IPS-18a (cell line): ENCODE data around the gene PSTPIP2.
"Not testable (repeated sequence)": the region's sequence is repeated elsewhere in the genome, so short reads cannot be mapped to it uniquely, and the experiment has no call there.

Source experiments
- H3K27ac ChIP-seq: one replicate; pipeline ENCODE4 v1.5.1; 2013; ENCODE audit warnings: low read length
- H3K27me3 ChIP-seq: one replicate; pipeline ENCODE4 v1.6.1; 2013; ENCODE audit warnings: mild to moderate bottlenecking, low read length; ENCODE audit not compliant: control insufficient read depth, insufficient read depth
- H3K36me3 ChIP-seq: one replicate; pipeline ENCODE4 v1.6.1; 2013; ENCODE audit warnings: low read depth, low read length; ENCODE audit not compliant: control insufficient read depth
- H3K4me1 ChIP-seq: one replicate; pipeline ENCODE4 v1.6.1; 2013; ENCODE audit warnings: low read depth, low read length; ENCODE audit not compliant: control insufficient read depth
- H3K4me3 ChIP-seq: one replicate; pipeline ENCODE4 v1.5.1; 2013; ENCODE audit warnings: low read length
- H3K9ac ChIP-seq: one replicate; pipeline ENCODE4 v1.6.1; 2013; ENCODE audit warnings: mild to moderate bottlenecking, low read length, moderate library complexity
- H3K9me3 ChIP-seq: one replicate; pipeline ENCODE4 v1.6.1; 2013; ENCODE audit warnings: low read depth, low read length; ENCODE audit not compliant: control insufficient read depth

PSTPIP2 gene

DNA sequence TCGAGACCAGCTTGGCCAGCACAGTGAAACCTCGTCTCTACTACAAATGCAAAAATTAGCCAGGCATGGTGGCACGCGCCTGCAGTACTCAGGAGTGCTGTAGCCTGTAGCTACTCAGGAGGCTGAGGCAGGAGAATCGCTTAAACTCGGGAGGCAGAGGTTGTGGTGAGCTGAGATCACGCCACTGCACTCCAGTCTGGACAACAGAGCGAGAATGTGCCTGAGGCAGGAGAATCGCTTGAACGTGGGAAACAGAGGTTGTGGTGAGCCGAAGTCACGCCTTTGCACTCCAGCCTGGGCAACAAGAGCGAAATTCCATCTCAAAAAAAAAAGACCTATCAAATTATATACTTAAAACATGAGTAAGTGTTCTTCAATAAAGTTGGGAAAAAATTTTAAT lies 24.7 kb downstream of the PSTPIP2 start:
- H3K9ac ChIP-seq, H3K4me3 ChIP-seq, H3K36me3 ChIP-seq, H3K4me1 ChIP-seq, H3K9me3 ChIP-seq, H3K27ac ChIP-seq, H3K27me3 ChIP-seq: not testable (repeated sequence)

DNA sequence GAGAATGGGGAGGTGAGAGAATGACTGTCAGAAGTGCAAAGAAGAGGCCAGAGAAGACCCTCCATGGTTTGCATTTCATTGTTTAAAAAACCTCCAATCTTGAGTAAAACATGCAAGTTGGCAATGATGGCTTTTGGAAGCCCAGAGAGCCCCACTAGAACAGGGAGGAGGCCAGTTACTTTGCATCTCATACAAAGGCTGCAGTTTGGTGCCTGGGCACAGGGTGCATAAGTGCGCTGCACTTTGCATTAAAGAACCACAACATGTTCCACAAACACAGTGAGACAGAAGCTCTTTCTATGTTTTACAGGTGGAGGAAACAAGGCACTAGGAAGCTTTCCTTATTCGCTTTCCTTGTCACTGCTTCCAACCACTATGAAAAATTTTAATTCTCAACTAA lies 25.4 kb downstream of the PSTPIP2 start:
- H3K9ac ChIP-seq = no peak overlapping the region
- no peaks in the 10 kb centered on the region for H3K27me3 ChIP-seq
- no peaks in the 10 kb centered on the region for H3K9me3 ChIP-seq
- no peak overlapping the region for H3K4me3 ChIP-seq
- H3K36me3 ChIP-seq = no peaks in the 10 kb centered on the region
- peaks cover 8% of the 10 kb centered on the region for H3K4me1 ChIP-seq
- H3K27ac ChIP-seq = no peak overlapping the region

DNA sequence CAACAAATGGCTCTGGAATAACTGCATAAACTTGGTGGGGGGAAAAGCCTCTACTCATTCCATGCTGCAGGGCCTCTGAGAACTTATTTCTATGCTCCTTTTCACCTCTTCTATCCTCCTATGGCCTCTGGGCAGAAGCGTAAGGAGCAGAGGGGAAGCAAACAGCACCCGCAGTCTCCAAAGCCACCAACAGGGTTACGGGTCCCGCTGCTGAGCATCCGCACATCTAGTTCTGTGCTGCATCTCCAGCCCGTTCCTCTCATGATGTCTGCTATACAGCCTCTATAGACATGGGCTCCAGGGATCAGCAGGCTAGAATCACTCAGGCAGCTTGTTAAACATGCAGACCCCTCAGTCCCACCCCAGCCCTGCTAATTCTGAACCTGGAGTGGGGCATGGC lies 25.9 kb downstream of the PSTPIP2 start:
- Histone ChIP-seq H3K27me3 (no peaks in the 10 kb centered on the region), H3K27ac (no peak overlapping the region), H3K4me1 (peaks cover 8% of the 10 kb centered on the region), H3K9me3 (no peaks in the 10 kb centered on the region), H3K9ac (no peak overlapping the region), H3K4me3 (no peak overlapping the region), H3K36me3 (no peaks in the 10 kb centered on the region)

DNA sequence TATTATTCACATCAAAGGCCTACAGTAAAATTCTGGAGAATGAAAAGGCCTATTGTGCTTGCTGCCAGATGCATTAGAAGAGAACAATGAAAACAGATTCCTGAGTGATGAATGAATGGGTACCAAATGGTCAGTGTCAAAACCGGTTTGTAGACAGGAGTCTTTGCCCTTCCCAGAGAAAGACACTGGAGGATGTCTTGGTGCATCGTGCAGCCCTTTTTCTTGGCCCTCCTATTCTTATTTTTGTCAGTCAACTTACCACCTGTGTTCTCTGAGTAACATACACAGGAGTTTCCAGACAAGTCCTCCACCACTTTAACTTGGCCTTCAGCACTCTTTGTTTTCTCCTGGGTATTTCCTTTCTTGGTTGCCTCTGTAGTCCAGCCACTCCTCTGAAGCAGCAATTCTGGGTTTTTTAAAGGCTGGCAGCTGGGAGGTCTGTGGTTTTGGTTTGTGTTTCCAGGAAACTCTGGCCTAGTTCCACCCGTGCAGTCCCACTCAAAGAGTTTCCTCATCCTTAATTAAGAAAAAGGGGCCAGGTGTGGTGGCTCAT lies 29.4 kb downstream of the PSTPIP2 start:
- Histone ChIP-seq H3K4me3 (no peak overlapping the region), H3K27me3 (no peaks in the 10 kb centered on the region), H3K9ac (no peak overlapping the region), H3K9me3 (no peaks in the 10 kb centered on the region), H3K4me1 (peaks cover 8% of the 10 kb centered on the region), H3K36me3 (no peaks in the 10 kb centered on the region), H3K27ac (no peak overlapping the region)

DNA sequence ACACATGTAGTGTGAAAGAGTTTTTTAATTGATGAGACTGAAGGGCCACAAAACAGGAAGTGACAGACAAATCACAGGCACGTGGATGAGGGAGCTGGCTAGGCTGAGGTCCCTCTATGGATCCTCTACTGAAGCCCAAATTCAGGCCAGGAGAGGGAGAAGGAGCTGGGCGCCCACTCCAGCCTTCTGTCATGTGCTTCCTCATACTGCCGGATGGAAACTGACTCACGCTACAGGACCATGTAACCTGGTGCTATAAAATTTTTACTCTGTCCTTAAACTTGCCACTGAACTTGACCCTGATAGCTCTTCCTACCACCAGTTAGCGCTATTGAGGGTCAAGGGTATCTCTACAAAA lies 31.3 kb downstream of the PSTPIP2 start:
- no peaks in the 10 kb centered on the region for H3K9me3 ChIP-seq
- H3K36me3 ChIP-seq = no peaks in the 10 kb centered on the region
- H3K4me3 ChIP-seq = no peak overlapping the region
- no peaks in the 10 kb centered on the region for H3K27me3 ChIP-seq
- no peak overlapping the region for H3K9ac ChIP-seq
- no peak overlapping the region for H3K27ac ChIP-seq
- peaks cover 8% of the 10 kb centered on the region for H3K4me1 ChIP-seq

DNA sequence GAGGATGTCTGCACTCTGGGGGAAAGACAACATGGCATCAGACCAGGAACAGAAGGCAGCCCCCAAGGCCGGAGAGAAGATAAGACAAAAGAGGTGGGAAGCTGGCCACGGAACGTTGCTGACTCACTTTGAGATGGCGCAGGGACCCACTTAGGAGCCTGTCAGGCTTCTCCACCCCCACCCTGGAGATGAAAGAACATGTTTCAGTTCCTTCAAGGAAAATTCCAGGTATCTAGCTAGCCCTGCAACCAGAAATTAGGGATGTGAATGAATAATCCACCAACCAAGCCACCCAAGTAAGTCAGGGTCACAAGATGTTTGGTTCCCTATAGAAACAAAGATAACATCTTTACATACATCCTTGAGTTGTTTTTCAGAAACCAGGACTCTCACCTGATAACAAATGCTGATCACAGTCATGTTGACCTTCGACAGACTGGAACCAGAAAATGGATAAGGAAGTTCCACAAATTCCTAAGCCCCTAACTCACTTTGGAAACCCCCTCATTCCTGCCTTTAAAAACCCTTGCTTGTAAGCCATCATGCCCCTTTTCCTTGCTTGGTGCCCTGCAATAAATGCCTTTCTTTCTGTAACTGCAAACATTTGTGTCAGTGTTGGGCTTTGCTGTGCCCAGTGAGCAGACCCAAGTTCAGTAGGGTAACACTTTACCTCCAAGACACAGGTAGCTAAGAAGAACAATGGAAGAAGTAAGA lies 31.9 kb downstream of the PSTPIP2 start:
- H3K4me1 ChIP-seq = peaks cover 8% of the 10 kb centered on the region
- H3K4me3 ChIP-seq = no peak overlapping the region
- no peaks in the 10 kb centered on the region for H3K36me3 ChIP-seq
- no peak overlapping the region for H3K9ac ChIP-seq
- H3K27me3 ChIP-seq = no peaks in the 10 kb centered on the region
- no peaks in the 10 kb centered on the region for H3K9me3 ChIP-seq
- H3K27ac ChIP-seq = no peak overlapping the region

DNA sequence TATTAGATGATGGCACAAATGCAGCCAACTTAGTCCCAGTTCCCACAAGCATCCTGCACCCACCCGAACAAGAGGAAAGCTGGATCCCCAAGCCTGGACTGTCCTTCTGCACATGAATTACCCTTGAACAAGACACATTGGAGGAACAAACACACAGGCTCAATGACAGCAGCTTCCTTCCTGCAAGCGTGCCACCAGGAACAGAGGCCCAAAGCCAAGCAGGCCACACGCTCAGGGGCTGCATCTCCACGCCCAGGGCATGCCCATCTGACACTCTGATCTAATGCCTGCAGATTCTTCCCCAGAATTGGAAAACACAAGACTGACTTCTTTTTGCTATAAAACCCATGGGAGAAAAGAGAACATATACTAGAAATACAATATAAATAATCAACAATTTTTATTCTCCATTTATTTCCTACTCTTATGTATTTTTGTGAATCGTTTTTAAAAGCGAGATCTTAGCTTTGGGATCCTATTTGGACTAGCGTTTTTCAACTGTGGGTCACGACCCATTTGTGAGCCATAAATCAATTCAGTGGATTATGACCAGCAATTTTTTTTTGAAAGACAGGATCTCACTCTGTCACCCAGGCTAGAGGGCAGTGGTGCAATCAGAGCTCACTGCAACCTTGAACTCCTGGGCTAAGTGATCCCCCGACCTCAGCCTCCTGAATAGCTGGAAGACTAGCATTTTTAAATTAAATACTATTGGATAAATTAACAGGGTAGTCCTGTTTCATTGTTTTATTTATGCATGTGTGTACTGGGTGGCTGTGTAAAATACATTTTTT lies 34.4 kb downstream of the PSTPIP2 start:
- H3K36me3 ChIP-seq = no peaks in the 10 kb centered on the region
- H3K9ac ChIP-seq = no peak overlapping the region
- no peak overlapping the region for H3K4me3 ChIP-seq
- no peaks in the 10 kb centered on the region for H3K9me3 ChIP-seq
- peaks cover 7% of the 10 kb centered on the region for H3K4me1 ChIP-seq
- H3K27ac ChIP-seq = no peak overlapping the region
- no peaks in the 10 kb centered on the region for H3K27me3 ChIP-seq

DNA sequence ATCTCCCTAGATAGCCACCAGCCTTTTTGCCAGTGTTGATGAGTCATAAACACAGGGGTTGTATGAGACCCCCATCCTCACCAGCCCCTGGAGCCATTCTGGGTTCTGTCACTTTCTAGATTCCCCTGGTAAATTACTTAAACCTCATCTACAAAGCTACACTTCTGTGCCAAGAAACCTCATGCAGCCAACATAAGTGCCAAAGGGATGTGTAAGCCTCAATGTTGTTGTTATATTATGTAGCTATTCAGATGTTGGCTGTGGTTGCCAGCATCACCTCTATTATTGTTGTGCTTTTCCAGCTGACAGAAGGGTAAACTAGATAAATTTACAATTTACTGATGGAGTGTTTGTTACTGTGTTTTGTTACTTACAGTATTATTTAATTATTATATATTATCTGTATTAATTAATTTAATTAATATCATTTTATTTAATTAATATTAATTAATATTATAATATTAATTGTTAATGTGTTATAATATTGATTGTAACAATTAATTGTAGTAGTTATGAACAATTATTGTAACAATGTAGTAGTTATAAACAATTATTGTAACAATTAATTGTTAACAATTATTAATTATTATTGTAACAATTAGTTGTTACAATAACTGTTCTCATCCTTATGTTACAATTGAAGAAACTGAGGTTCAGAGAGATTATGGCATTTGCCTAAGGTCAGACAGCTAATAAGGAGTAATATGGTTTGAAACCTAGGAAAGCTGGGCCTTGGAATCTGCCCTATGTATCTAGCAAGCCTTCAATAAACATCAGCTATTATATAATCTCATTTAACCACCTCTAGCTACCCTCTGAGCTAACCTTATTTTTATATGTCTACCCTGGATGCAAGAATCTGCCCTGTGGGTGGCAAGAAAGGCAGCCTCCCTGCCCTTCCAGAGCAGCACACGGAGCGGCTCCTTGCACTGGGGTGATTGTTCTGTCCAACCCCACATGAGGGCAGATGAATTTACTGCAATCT lies 36.1 kb downstream of the PSTPIP2 start:
- H3K4me3 ChIP-seq = no peak overlapping the region
- no peaks in the 10 kb centered on the region for H3K9me3 ChIP-seq
- H3K27ac ChIP-seq = no peak overlapping the region
- H3K27me3 ChIP-seq = no peaks in the 10 kb centered on the region
- no peak overlapping the region for H3K9ac ChIP-seq
- no peaks in the 10 kb centered on the region for H3K4me1 ChIP-seq
- H3K36me3 ChIP-seq = no peaks in the 10 kb centered on the region

DNA sequence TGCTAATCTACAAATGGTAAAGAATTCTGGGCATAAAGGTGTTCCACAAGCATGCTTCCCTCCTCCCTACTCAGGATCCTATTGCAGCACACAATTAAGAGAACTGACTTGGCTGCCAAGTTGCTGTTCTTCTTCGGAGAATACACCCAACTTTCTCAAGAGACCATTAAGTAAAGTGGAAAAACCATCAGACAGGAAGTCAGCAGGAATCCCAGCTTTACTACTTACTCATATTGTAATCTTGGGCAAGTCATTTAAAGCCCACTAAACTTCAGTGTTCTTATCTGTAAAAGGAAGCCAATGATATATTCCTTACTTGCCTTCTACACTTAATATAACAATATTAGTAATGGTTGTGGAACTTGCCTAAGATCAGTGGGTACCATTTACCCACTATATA lies 37.8 kb downstream of the PSTPIP2 start:
- no peak overlapping the region for H3K4me3 ChIP-seq
- no peaks in the 10 kb centered on the region for H3K9me3 ChIP-seq
- no peaks in the 10 kb centered on the region for H3K4me1 ChIP-seq
- H3K27ac ChIP-seq = no peak overlapping the region
- no peaks in the 10 kb centered on the region for H3K36me3 ChIP-seq
- H3K27me3 ChIP-seq = peaks cover 12% of the 10 kb centered on the region
- H3K9ac ChIP-seq = no peak overlapping the region

DNA sequence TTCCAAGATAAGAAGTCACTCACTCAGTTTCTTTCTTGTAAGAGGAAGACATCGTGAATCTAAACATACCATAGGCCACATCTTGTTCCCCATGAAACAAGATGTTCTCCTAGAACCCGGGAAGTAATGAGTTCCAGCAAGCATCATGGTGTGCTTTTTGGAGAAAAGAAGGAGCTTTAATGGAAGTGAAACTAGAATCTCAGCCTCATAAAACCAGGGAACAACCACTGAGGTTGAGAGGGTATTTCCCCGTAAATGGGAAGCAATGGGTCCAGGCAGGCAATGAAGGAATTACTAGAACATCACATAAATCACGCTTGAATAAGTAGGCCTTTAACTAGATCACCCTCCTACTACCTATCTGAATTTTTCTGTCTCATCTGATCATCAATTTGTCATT lies 40.3 kb downstream of the PSTPIP2 start:
- H3K36me3 ChIP-seq = no peaks in the 10 kb centered on the region
- no peak overlapping the region for H3K9ac ChIP-seq
- H3K4me3 ChIP-seq = no peak overlapping the region
- H3K27ac ChIP-seq = no peak overlapping the region
- no peaks in the 10 kb centered on the region for H3K9me3 ChIP-seq
- H3K4me1 ChIP-seq = no peaks in the 10 kb centered on the region
- H3K27me3 ChIP-seq = peaks cover 29% of the 10 kb centered on the region

DNA sequence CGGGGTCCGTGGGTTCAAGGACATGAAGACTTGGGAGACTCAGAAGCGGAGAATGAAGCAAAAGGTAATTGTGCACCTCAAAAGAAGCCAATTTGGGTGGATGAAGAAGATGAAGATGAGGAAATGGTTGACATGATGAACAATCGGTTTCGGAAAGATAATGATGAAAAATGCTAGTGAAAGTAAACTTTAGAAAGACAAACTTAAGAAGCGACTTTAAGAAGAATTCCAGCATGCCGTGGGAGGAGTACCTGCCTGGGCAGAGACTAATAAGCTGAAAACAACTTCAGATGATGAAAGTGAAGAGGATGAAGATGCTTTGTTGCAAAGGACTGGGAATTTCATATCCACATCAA lies 43.5 kb downstream of the PSTPIP2 start:
- Histone ChIP-seq H3K36me3 (no peaks in the 10 kb centered on the region), H3K27ac (no peak overlapping the region), H3K27me3 (peaks cover 29% of the 10 kb centered on the region), H3K4me3 (peak overlapping the region; percentile 45), H3K4me1 (no peaks in the 10 kb centered on the region), H3K9me3 (no peaks in the 10 kb centered on the region), H3K9ac (no peak overlapping the region)
